Astrocyte (in vitro differentiated cells and primary cell): ENCODE measurements around the gene CBLN3. TPM values are rescaled to one million over a fixed set of nuclear protein-coding genes. Genes with fewer than 3 reads are reported as not detected.

ENCODE experiments used
- DNase-seq: peaks from one replicate; pipeline ENCODE4 v3.0.0-alpha.2; 2010; ENCODE audit warnings: low read depth
- FAIRE-seq: peaks from 2 replicates; lab custom pipeline; 2011; peaks lifted over from hg19 to GRCh38; lab: Jason Lieb, UNC
- H2AFZ ChIP-seq: 2 replicates; pipeline ENCODE4 v1.6.0; 2012; ENCODE audit warnings: low read depth, low read length, inconsistent platforms
- H3K27ac ChIP-seq: 2 replicates; pipeline ENCODE4 v1.5.1; 2011; ENCODE audit warnings: low read depth, low read length, inconsistent platforms
- H3K27me3 ChIP-seq: 2 replicates; pipeline ENCODE4 v1.6.0; 2011; ENCODE audit warnings: low read length, inconsistent platforms; ENCODE audit not compliant: insufficient read depth
- H3K36me3 ChIP-seq: 2 replicates; pipeline ENCODE4 v1.5.1; 2011; ENCODE audit warnings: low read length, inconsistent platforms; ENCODE audit not compliant: insufficient read depth
- H3K4me1 ChIP-seq: 2 replicates; pipeline ENCODE4 v1.5.1; 2011; ENCODE audit warnings: low read length, inconsistent platforms; ENCODE audit not compliant: insufficient read depth
- H3K4me2 ChIP-seq: 2 replicates; pipeline ENCODE4 v1.6.0; 2012; ENCODE audit warnings: low read length, inconsistent platforms
- H3K4me3 ChIP-seq: 2 replicates; pipeline ENCODE4 v1.5.1; 2011; ENCODE audit warnings: low read depth, mild to moderate bottlenecking, low read length, inconsistent platforms; ENCODE audit not compliant: insufficient read depth
- H3K79me2 ChIP-seq: 2 replicates; pipeline ENCODE4 v1.6.0; 2012; ENCODE audit warnings: mild to moderate bottlenecking, low read length, inconsistent platforms; ENCODE audit not compliant: insufficient read depth
- H3K9ac ChIP-seq: 2 replicates; pipeline ENCODE4 v1.6.0; 2012; ENCODE audit warnings: mild to moderate bottlenecking, low read length, inconsistent platforms
- H3K9me3 ChIP-seq: 2 replicates; pipeline ENCODE4 v1.5.1; 2012; ENCODE audit warnings: low read depth, mild to moderate bottlenecking, low read length, inconsistent platforms; ENCODE audit not compliant: insufficient read depth
- H4K20me1 ChIP-seq: 2 replicates; pipeline ENCODE4 v1.6.0; 2012; ENCODE audit warnings: low read length, inconsistent platforms; ENCODE audit not compliant: insufficient read depth
- H3K27ac Mint-ChIP-seq: one replicate; pipeline ENCODE4 v1.8.0; 2021; ENCODE audit warnings: mild to moderate bottlenecking, mixed read lengths; ENCODE audit not compliant: unreplicated experiment
- H3K27me3 Mint-ChIP-seq: one replicate; pipeline ENCODE4 v1.8.0; 2021; ENCODE audit warnings: low read depth, mixed read lengths; ENCODE audit not compliant: unreplicated experiment
- H3K36me3 Mint-ChIP-seq: one replicate; pipeline ENCODE4 v1.8.0; 2021; ENCODE audit warnings: low read depth, mixed read lengths; ENCODE audit not compliant: unreplicated experiment
- H3K4me1 Mint-ChIP-seq: one replicate; pipeline ENCODE4 v1.8.0; 2021; ENCODE audit warnings: low read depth, mixed read lengths; ENCODE audit not compliant: unreplicated experiment
- H3K4me3 Mint-ChIP-seq: one replicate; pipeline ENCODE4 v1.8.0; 2021; ENCODE audit warnings: mild to moderate bottlenecking, moderate library complexity, mixed read lengths; ENCODE audit not compliant: unreplicated experiment
- H3K9me3 Mint-ChIP-seq: one replicate; pipeline ENCODE4 v1.8.0; 2021; ENCODE audit warnings: mild to moderate bottlenecking, mixed read lengths; ENCODE audit not compliant: unreplicated experiment
- CTCF ChIP-seq: IDR thresholded peaks from 2 replicates; pipeline ENCODE4 v1.5.1; 2011; ENCODE audit warnings: low read depth, mild to moderate bottlenecking, inconsistent platforms, low read length, moderate library complexity; ENCODE audit not compliant: insufficient read depth
- EZH2 ChIP-seq: IDR thresholded peaks from 2 replicates; pipeline ENCODE4 v1.6.1; 2012; ENCODE audit warnings: mild to moderate bottlenecking, low read length, inconsistent platforms; ENCODE audit not compliant: insufficient read depth
- total RNA-seq: library from RNA; stranded (reverse); gene quantifications from 2 replicates; pipeline ENCODE4 v1.2.1, GENCODE V29; 2021

CBLN3 gene
- total RNA-seq, 1 donor from 2014 or later = 3.9 TPM

- Histone ChIP-seq H3K79me2 (no peaks in the 10 kb centered on the region), H3K4me2 (no peak overlapping the region), H3K9ac (no peak overlapping the region), H3K27me3 (peaks cover 7% of the 10 kb centered on the region), H3K27ac (no peak overlapping the region), H3K9me3 (peaks cover 2% of the 10 kb centered on the region), H3K36me3 (no peaks in the 10 kb centered on the region), H3K4me3 (no peak overlapping the region), H2AFZ (no peak overlapping the region), H3K4me1 (no peaks in the 10 kb centered on the region), H4K20me1 (no peaks in the 10 kb centered on the region)
- DNase-seq = no peak
- no peak for FAIRE-seq
- no peak overlapping the region for H3K4me3 Mint-ChIP-seq
- H3K4me1 Mint-ChIP-seq = peaks cover 3% of the 10 kb centered on the region
- H3K9me3 Mint-ChIP-seq = peaks cover 2% of the 10 kb centered on the region
- peaks cover 10% of the 10 kb centered on the region for H3K36me3 Mint-ChIP-seq
- H3K27ac Mint-ChIP-seq = no peak overlapping the region
- peaks cover 3% of the 10 kb centered on the region for H3K27me3 Mint-ChIP-seq
- no peak for TF ChIP-seq CTCF
- TF ChIP-seq EZH2 = no peak
Measured at GRCh38 chr14:24382064-24382371, 47.5 kb downstream of the CBLN3 start.

- Histone ChIP-seq H3K4me3 (no peak overlapping the region), H3K4me2 (no peak overlapping the region), H3K9me3 (no peaks in the 10 kb centered on the region), H3K27me3 (peaks cover 7% of the 10 kb centered on the region), H3K9ac (no peak overlapping the region), H4K20me1 (peaks cover 3% of the 10 kb centered on the region), H3K79me2 (no peaks in the 10 kb centered on the region), H2AFZ (no peak overlapping the region), H3K36me3 (no peaks in the 10 kb centered on the region), H3K4me1 (no peaks in the 10 kb centered on the region), H3K27ac (no peak overlapping the region)
- Mint-ChIP-seq H3K9me3 (peaks cover 2% of the 10 kb centered on the region), H3K27me3 (peaks cover under 1% of the 10 kb centered on the region), H3K4me1 (peaks cover 5% of the 10 kb centered on the region), H3K4me3 (no peak overlapping the region), H3K27ac (no peak overlapping the region), H3K36me3 (peaks cover 10% of the 10 kb centered on the region)
- TF ChIP-seq CTCF = no peak
- TF ChIP-seq EZH2 = no peak
- FAIRE-seq (no peak), DNase-seq (no peak)
Measured at GRCh38 chr14:24381363-24382063, 48.0 kb downstream of the CBLN3 start.

GRCh38 chr14:24379907-24380730 is 49.3 kb downstream of the CBLN3 start:
- H3K4me2 ChIP-seq = no peak overlapping the region
- TF ChIP-seq CTCF (no peak), EZH2 (no peak)
- peaks cover 5% of the 10 kb centered on the region for H3K27me3 ChIP-seq
- H3K4me1 ChIP-seq = no peaks in the 10 kb centered on the region
- DNase-seq (no peak), FAIRE-seq (no peak)
- peaks cover 6% of the 10 kb centered on the region for H4K20me1 ChIP-seq
- H2AFZ ChIP-seq = no peak overlapping the region
- Mint-ChIP-seq H3K27ac (peak overlapping the region; percentile 1), H3K4me1 (peaks cover 5% of the 10 kb centered on the region), H3K9me3 (peaks cover 2% of the 10 kb centered on the region), H3K36me3 (peaks cover 13% of the 10 kb centered on the region), H3K27me3 (no peaks in the 10 kb centered on the region), H3K4me3 (no peak overlapping the region)
- no peak overlapping the region for H3K27ac ChIP-seq
- H3K36me3 ChIP-seq = peaks cover 3% of the 10 kb centered on the region
- no peaks in the 10 kb centered on the region for H3K9me3 ChIP-seq
- no peaks in the 10 kb centered on the region for H3K79me2 ChIP-seq
- H3K9ac ChIP-seq = no peak overlapping the region
- no peak overlapping the region for H3K4me3 ChIP-seq
